Activated naive CD8-positive, alpha-beta T cell treated with anti-CD3 and anti-CD28 coated beads for 36 hours (primary cell): ENCODE measurements around the gene METRN. TPM values are rescaled to one million over a fixed set of nuclear protein-coding genes. Genes with fewer than 3 reads are reported as not detected.
"Not testable (repeated sequence)": the region's sequence is repeated elsewhere in the genome, so short reads cannot be mapped to it uniquely, and the experiment has no call there.

Source experiments
- DNase-seq: peaks from one replicate; pipeline ENCODE4 v3.0.0; 2021
- H3K27ac Mint-ChIP-seq: one replicate; pipeline ENCODE4 v1.8.0; 2022; ENCODE audit warnings: mild to moderate bottlenecking, moderate library complexity, mixed read lengths
- H3K27me3 Mint-ChIP-seq: one replicate; pipeline ENCODE4 v1.8.0; 2022; ENCODE audit warnings: mild to moderate bottlenecking, mixed read lengths
- H3K36me3 Mint-ChIP-seq: one replicate; pipeline ENCODE4 v1.8.0; 2021; ENCODE audit warnings: mild to moderate bottlenecking, mixed read lengths
- H3K4me1 Mint-ChIP-seq: one replicate; pipeline ENCODE4 v1.8.0; 2021; ENCODE audit warnings: mixed read lengths
- H3K4me3 Mint-ChIP-seq: one replicate; pipeline ENCODE4 v1.8.0; 2022; ENCODE audit warnings: mild to moderate bottlenecking, moderate library complexity, mixed read lengths
- H3K9me3 Mint-ChIP-seq: one replicate; pipeline ENCODE4 v1.8.0; 2022; ENCODE audit warnings: mixed read lengths
- total RNA-seq, 2 experiments: library from RNA; stranded (reverse); gene quantifications; one replicate each; pipeline ENCODE4 v1.2.3, GENCODE V29; 2021

Gene METRN
- total RNA-seq, 2 experiments from 2014 or later = 22.3 to 25.3 TPM

- Mint-ChIP-seq H3K4me1 (peaks cover 11% of the 10 kb centered on the region), H3K27ac (no peak overlapping the region), H3K27me3 (no peaks in the 10 kb centered on the region), H3K4me3 (peak overlapping the region; percentile 80), H3K36me3 (peaks cover 5% of the 10 kb centered on the region), H3K9me3 (no peaks in the 10 kb centered on the region)
- DNase-seq = no peak
These were observed 24.9 kb downstream of the METRN start for GRCh38 chr16:739560-740458.

GRCh38 chr16:740459-740763, 25.5 kb downstream of the METRN start:
- Mint-ChIP-seq H3K27ac (peak overlapping the region; percentile 42), H3K27me3 (no peaks in the 10 kb centered on the region), H3K9me3 (no peaks in the 10 kb centered on the region), H3K4me1 (peaks cover 11% of the 10 kb centered on the region), H3K36me3 (peaks cover 5% of the 10 kb centered on the region), H3K4me3 (peak overlapping the region; percentile 80)
- DNase-seq = no peak

GRCh38 chr16:740764-741505, 26.0 kb downstream of the METRN start, which contains the start of gene CIAO3:
CIAO3 (minus strand) TSS chr16:740997; CDS start chr16:740985, 12 bp downstream.
- Mint-ChIP-seq H3K27ac (peak within 1 kb of the TSS; percentile 42), H3K27me3 (no peaks in the 10 kb centered on the region), H3K36me3 (peaks cover 5% of the 10 kb centered on the region), H3K4me3 (peak within 1 kb of the TSS; percentile 80), H3K9me3 (no peaks in the 10 kb centered on the region), H3K4me1 (peaks cover 9% of the 10 kb centered on the region)
- DNase-seq = peak; percentile 95

GRCh38 chr16:741986-742629, 27.2 kb downstream of the METRN start:
- Mint-ChIP-seq H3K36me3 (peaks cover 2% of the 10 kb centered on the region), H3K4me3 (peak overlapping the region; percentile 78), H3K4me1 (peaks cover 5% of the 10 kb centered on the region), H3K9me3 (no peaks in the 10 kb centered on the region), H3K27me3 (no peaks in the 10 kb centered on the region), H3K27ac (peak overlapping the region; percentile 20)
- no peak for DNase-seq

GRCh38 chr16:742894-743293, 28.0 kb downstream of the METRN start:
- not testable (repeated sequence) for H3K4me3 Mint-ChIP-seq, H3K4me1 Mint-ChIP-seq, H3K9me3 Mint-ChIP-seq, DNase-seq, H3K27ac Mint-ChIP-seq, H3K36me3 Mint-ChIP-seq, H3K27me3 Mint-ChIP-seq

GRCh38 chr16:743794-744500, 29.0 kb downstream of the METRN start:
- H3K27ac Mint-ChIP-seq = no peak overlapping the region
- peaks cover 5% of the 10 kb centered on the region for H3K4me1 Mint-ChIP-seq
- no peaks in the 10 kb centered on the region for H3K9me3 Mint-ChIP-seq
- DNase-seq = no peak
- no peak overlapping the region for H3K4me3 Mint-ChIP-seq
- no peaks in the 10 kb centered on the region for H3K27me3 Mint-ChIP-seq
- H3K36me3 Mint-ChIP-seq = no peaks in the 10 kb centered on the region

GRCh38 chr16:745739-746138, 30.8 kb downstream of the METRN start:
- Mint-ChIP-seq H3K36me3 (no peaks in the 10 kb centered on the region), H3K9me3 (no peaks in the 10 kb centered on the region), H3K27me3 (no peaks in the 10 kb centered on the region), H3K4me1 (peaks cover 2% of the 10 kb centered on the region), H3K4me3 (no peak overlapping the region), H3K27ac (no peak overlapping the region)
- peak; percentile 40 for DNase-seq

GRCh38 chr16:746637-747036, 31.7 kb downstream of the METRN start:
- H3K9me3 Mint-ChIP-seq = no peaks in the 10 kb centered on the region
- no peak overlapping the region for H3K27ac Mint-ChIP-seq
- peaks cover 2% of the 10 kb centered on the region for H3K4me1 Mint-ChIP-seq
- no peak for DNase-seq
- no peaks in the 10 kb centered on the region for H3K36me3 Mint-ChIP-seq
- no peak overlapping the region for H3K4me3 Mint-ChIP-seq
- no peaks in the 10 kb centered on the region for H3K27me3 Mint-ChIP-seq

GRCh38 chr16:747978-748746, 33.2 kb downstream of the METRN start:
- Mint-ChIP-seq H3K4me3 (no peak overlapping the region), H3K9me3 (no peaks in the 10 kb centered on the region), H3K4me1 (no peaks in the 10 kb centered on the region), H3K36me3 (no peaks in the 10 kb centered on the region), H3K27me3 (no peaks in the 10 kb centered on the region), H3K27ac (no peak overlapping the region)
- no peak for DNase-seq

GRCh38 chr16:749010-749409, 34.1 kb downstream of the METRN start:
- no peaks in the 10 kb centered on the region for H3K4me1 Mint-ChIP-seq
- no peak for DNase-seq
- no peaks in the 10 kb centered on the region for H3K9me3 Mint-ChIP-seq
- H3K36me3 Mint-ChIP-seq = no peaks in the 10 kb centered on the region
- no peaks in the 10 kb centered on the region for H3K27me3 Mint-ChIP-seq
- no peak overlapping the region for H3K4me3 Mint-ChIP-seq
- no peak overlapping the region for H3K27ac Mint-ChIP-seq

GRCh38 chr16:750485-750884, 35.6 kb downstream of the METRN start:
- no peak for DNase-seq
- H3K36me3 Mint-ChIP-seq = no peaks in the 10 kb centered on the region
- H3K27ac Mint-ChIP-seq = no peak overlapping the region
- no peaks in the 10 kb centered on the region for H3K9me3 Mint-ChIP-seq
- H3K4me1 Mint-ChIP-seq = peaks cover 5% of the 10 kb centered on the region
- H3K27me3 Mint-ChIP-seq = peaks cover under 1% of the 10 kb centered on the region
- H3K4me3 Mint-ChIP-seq = no peak overlapping the region

- DNase-seq = no peak
- Mint-ChIP-seq H3K27me3 (peaks cover 5% of the 10 kb centered on the region), H3K9me3 (no peaks in the 10 kb centered on the region), H3K4me3 (no peak overlapping the region), H3K27ac (no peak overlapping the region), H3K4me1 (peaks cover 5% of the 10 kb centered on the region), H3K36me3 (no peaks in the 10 kb centered on the region)
These were observed 36.5 kb downstream of the METRN start for GRCh38 chr16:751152-752006.

- Mint-ChIP-seq H3K27ac (no peak overlapping the region), H3K9me3 (no peaks in the 10 kb centered on the region)
- DNase-seq = no peak
These were observed 37.0 kb downstream of the METRN start for GRCh38 chr16:752007-752312.

More at GRCh38 chr16:752007-752312, 37.0 kb downstream of the METRN start:
- H3K27me3 Mint-ChIP-seq = peaks cover 5% of the 10 kb centered on the region
- peaks cover 2% of the 10 kb centered on the region for H3K36me3 Mint-ChIP-seq
- no peak overlapping the region for H3K4me3 Mint-ChIP-seq
- H3K4me1 Mint-ChIP-seq = peaks cover 5% of the 10 kb centered on the region
